Omental fat pad (tissue), 4 donors: Measurements from ENCODE around the gene GNG14. TPM values are rescaled to one million over a fixed set of nuclear protein-coding genes. Genes with fewer than 3 reads are reported as not detected.

ENCODE experiments used
- ATAC-seq: fragments of 150-250 bp; one replicate; pipeline ENCODE4 v1.9.1; 2016; ENCODE audit warnings: mild to moderate bottlenecking, moderate library complexity; ENCODE audit not compliant: low FRiP score
- DNase-seq: peaks from one replicate; pipeline ENCODE4 v3.0.0-alpha.2; 2019; ENCODE audit warnings: low spot score
- CTCF ChIP-seq, 3 donors: fragments of 450-650 bp; IDR thresholded peaks; one replicate each; pipeline ENCODE4 v1.5.1; 2016 to 2017; ENCODE audit warnings: antibody characterized with exemption in 3 of 3, mild to moderate bottlenecking in 3 of 3, moderate library complexity in 2 of 3
- total RNA-seq, 4 donors: library from RNA; depleted of rRNA; stranded (reverse); fragments of >200 nt; gene quantifications; one replicate each; pipeline ENCODE4 v1.1.0, GENCODE V29; 2016

The GNG14 gene
- total RNA-seq, 4 donors from 2014 or later, result not detected

GRCh38 chr19:12647047-12647446 is 40.8 kb upstream of the GNG14 start:
- ATAC-seq, result no peak
- no peak for DNase-seq
- TF ChIP-seq CTCF (IDR thresholded peaks at IDR 0.05), result no peak

- ATAC-seq (peak; percentile 79), DNase-seq (peak; percentile 51)
- TF ChIP-seq CTCF (IDR thresholded peaks at IDR 0.05), result no peak
These were observed 40.2 kb upstream of the GNG14 start for GRCh38 chr19:12647490-12648071.

DNA sequence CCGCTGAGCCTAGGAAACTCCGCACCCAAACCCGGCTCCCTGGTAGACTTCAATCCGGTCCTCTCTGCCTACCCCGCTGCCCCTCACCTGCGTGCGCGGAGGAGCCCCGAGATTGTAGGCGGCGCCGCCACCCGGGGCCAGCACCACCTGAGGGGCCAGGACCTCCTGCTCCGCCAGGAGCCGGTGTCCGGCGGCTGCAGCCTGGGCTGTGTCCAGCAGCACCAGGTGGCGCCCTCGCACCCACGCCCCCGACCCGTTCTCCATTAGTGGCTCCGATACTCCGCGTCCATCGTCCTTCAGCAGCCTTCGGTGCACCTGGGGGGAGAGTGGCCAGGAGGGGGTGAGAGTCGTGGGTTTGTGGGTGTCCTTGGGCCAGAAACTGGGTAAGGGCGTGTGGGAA is 39.7 kb upstream of the GNG14 start:
- ATAC-seq, result peak; percentile 52
- TF ChIP-seq CTCF (IDR thresholded peaks at IDR 0.05), result no peak
- DNase-seq, result no peak

GRCh38 chr19:12649941-12650340 is 37.9 kb upstream of the GNG14 start:
- DNase-seq (no peak), ATAC-seq (no peak)
- TF ChIP-seq CTCF (IDR thresholded peaks at IDR 0.05), result no peak

- no peak for ATAC-seq
These were observed 35.6 kb upstream of the GNG14 start for GRCh38 chr19:12652219-12652618.

DNA sequence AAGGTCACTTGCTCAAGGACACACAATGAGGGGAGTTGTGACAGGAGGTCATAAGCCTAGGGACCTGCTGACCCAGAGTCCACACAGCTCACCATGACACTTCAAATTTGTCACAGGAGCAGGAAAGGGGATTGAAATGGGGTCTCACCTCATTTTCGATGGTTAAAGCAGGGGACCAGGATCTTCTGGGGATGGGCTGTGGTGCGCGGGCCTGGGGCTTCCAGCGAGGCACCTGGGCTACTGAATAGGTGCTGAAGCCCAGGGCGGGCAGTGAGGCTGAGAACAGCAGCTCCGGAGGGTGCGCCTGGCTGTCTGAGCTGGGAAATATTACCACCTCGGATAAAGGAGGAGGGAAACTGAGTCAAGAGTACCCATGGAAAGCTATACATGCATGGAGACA is 32.3 kb upstream of the GNG14 start:
- ATAC-seq (no peak), DNase-seq (no peak)
- no peak for TF ChIP-seq CTCF (IDR thresholded peaks at IDR 0.05)

More at GRCh38 chr19:12652219-12652618, 35.6 kb upstream of the GNG14 start:
- no peak for TF ChIP-seq CTCF (IDR thresholded peaks at IDR 0.05)
- no peak for DNase-seq

DNA sequence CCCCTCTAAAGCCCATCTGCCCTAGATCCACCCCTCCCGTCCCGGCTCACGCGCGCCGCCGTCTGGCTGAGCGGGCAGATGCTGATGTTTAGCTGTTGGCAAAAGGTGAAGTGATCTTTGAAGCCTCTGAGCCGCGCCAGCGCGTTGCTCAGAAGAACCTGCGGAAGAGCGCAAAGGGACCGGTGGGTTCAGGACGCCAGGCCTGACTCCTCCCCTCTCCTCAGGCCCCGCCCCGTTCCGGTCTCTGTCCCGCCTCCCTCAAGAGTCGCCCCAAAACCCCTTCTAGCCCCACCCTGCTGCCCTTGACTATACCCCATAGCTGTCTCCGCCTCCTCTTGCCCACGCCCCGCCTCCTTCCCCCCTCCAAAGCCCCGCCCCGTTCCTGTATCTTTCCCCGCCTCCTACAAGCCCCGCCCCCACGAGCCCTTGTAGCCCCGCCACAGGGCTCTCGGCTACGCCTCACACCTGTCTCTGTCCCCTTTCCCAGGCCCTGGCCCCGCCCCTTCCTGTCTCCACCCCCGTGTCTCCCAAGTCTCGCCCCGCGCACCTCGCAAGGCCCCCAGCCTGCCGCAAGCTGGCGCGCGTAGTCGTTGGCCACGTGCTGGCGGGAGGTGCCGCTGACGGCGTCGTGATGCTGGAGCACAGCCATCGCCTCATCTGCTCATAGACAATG is 30.8 kb upstream of the GNG14 start:
- TF ChIP-seq CTCF (IDR thresholded peaks at IDR 0.05), result no peak
- no peak for ATAC-seq
- DNase-seq, result no peak
